ENCODE measurements around the gene S100A5. TPM values are rescaled to one million over a fixed set of nuclear protein-coding genes. Genes with fewer than 3 reads are reported as not detected.
A peak's percentile ranks its signal among the peaks of the same experiment; 100 is the strongest.
"Not testable (repeated sequence)": the region's sequence is repeated elsewhere in the genome, so short reads cannot be mapped to it uniquely, and the experiment has no call there.

The S100A5 gene
- total RNA-seq, 1 donor from 2014 or later: 2.6 TPM

DNA sequence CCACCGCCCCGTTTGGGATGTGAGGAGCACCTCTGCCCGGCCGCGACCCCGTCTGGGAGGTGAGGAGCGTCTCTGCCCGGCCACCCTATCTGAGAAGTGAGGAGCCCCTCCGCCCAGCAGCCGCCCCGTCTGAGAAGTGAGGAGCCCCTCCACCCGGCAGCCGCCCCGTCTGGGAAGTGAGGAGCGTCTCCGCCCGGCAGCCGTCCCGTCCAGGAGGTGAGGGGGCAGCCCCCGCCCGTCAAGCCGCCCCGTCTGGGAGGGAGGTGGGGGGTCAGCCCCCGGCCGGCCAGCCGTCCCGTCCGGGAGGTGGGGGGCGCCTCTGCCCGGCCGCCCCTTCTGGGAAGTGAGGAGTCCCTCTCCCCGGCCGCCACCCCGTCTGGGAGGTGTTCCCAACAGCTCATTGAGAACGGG, 34.4 kb upstream of the S100A5 start:
- Mint-ChIP-seq H3K27me3 (peaks cover 26% of the 10 kb centered on the region), H3K4me1 (peaks cover 27% of the 10 kb centered on the region)
- H3K4me3 Mint-ChIP-seq; DNase-seq; intact Hi-C loops (cut with micrococcal nuclease); H3K9me3 Mint-ChIP-seq; H3K36me3 Mint-ChIP-seq (ENCODE audit: low read depth); H3K27ac Mint-ChIP-seq: not testable (repeated sequence)

DNA sequence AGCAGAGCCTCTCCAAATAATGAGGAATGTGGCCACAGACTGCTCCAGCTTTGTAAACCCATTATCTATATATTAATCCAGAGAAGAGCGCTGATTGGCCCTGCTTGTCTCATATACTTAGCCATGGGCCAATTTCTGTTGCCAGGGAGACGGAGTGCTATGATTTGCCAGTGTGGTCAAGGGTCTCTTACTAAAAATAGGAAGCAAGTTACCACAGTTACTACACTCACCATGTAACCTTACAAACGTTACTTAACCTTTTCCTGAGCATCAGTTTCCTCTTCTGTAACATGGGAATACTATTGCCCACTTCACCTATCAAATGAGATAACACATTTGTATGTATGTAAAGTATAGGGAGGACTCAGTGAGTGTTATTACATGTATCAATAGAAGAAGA, 32.6 kb upstream of the S100A5 start:
- no peak overlapping the region for H3K27ac Mint-ChIP-seq
- no peaks in the 10 kb centered on the region for H3K9me3 Mint-ChIP-seq
- no peak for DNase-seq
- intact Hi-C loops (cut with micrococcal nuclease): loop anchor here (5.0 kb wide), 1 partner anchor 59 kb away; the partner anchor contains the start of gene CHTOP
- peaks cover 15% of the 10 kb centered on the region for H3K27me3 Mint-ChIP-seq
- H3K4me1 Mint-ChIP-seq: peaks cover 35% of the 10 kb centered on the region
- no peaks in the 10 kb centered on the region for H3K36me3 Mint-ChIP-seq (ENCODE audit: low read depth)
- peak overlapping the region; percentile 21 for H3K4me3 Mint-ChIP-seq

DNA sequence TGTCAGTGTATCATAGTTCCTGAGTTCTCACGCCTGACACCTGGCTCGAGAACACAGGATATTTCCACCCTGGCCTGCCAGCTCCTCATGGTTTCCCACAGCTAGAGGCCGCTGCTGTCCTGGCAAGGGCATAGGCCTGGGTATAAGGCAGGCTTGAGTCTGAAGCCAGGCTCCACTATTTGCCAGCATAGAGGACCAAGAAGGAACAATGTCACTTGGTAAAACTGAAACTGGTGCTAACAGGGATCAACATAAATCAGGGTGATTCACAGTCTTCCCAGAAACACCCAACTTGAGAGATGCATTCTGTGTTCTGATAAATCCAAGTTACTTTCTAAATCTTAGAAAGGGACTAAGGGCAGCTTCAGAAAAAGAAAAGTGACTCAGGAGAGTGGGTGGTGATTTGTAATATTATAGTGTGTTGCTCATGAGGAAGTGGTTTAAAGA, 31.9 kb upstream of the S100A5 start:
- H3K36me3 Mint-ChIP-seq (ENCODE audit: low read depth): no peaks in the 10 kb centered on the region
- peak overlapping the region; percentile 72 for H3K27ac Mint-ChIP-seq
- peaks cover 37% of the 10 kb centered on the region for H3K4me1 Mint-ChIP-seq
- no peaks in the 10 kb centered on the region for H3K9me3 Mint-ChIP-seq
- peak; percentile 84 for DNase-seq
- peaks cover 8% of the 10 kb centered on the region for H3K27me3 Mint-ChIP-seq
- no peak overlapping the region for H3K4me3 Mint-ChIP-seq
- intact Hi-C loops (cut with micrococcal nuclease): loop anchor here (1.0 to 5.0 kb wide), 3 partner anchors 45 to 99 kb away; partner anchors contain the start of gene CHTOP

- no peaks in the 10 kb centered on the region for H3K36me3 Mint-ChIP-seq (ENCODE audit: low read depth)
- no peak for DNase-seq
- H3K27ac Mint-ChIP-seq: peak overlapping the region; percentile 35
- no peak overlapping the region for H3K4me3 Mint-ChIP-seq
- H3K9me3 Mint-ChIP-seq: no peaks in the 10 kb centered on the region
- peaks cover 43% of the 10 kb centered on the region for H3K4me1 Mint-ChIP-seq
- intact Hi-C loops (cut with micrococcal nuclease): loop anchor here (1.0 to 5.0 kb wide), 3 partner anchors 46 to 100 kb away; partner anchors contain the start of gene CHTOP
- no peaks in the 10 kb centered on the region for H3K27me3 Mint-ChIP-seq
These were observed 31.0 kb upstream of the S100A5 start for GRCh38 chr1:153571706-153572105.

DNA sequence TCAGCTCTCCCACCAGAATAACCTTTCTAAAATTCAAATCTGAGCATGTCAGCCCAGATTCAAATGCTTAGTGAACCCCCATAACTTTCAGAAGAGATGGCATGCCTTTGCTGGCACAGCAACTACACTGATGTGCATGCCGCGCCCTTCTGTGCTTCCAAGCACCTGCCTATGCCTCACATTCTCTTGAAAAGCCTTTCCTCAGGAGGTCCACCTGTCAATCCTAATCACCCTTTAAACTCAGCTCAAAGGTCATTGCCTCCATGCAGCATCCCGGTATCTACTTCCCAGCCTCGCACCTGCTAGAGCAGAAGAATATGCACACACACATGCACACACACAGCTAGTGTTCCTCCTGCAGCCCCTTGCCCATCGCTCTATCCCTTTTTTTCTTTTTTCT, 30.1 kb upstream of the S100A5 start:
- Mint-ChIP-seq H3K9me3 (no peaks in the 10 kb centered on the region), H3K4me3 (no peak overlapping the region), H3K4me1 (peaks cover 49% of the 10 kb centered on the region), H3K27ac (no peak overlapping the region), H3K27me3 (no peaks in the 10 kb centered on the region), H3K36me3 (ENCODE audit: low read depth) (no peaks in the 10 kb centered on the region)
- intact Hi-C loops (cut with micrococcal nuclease): loop anchor here (5.0 kb wide), 1 partner anchor 61 kb away; the partner anchor contains the start of gene CHTOP
- DNase-seq: no peak

- intact Hi-C loops (cut with micrococcal nuclease): no loop called here
- Mint-ChIP-seq H3K4me1 (peaks cover 54% of the 10 kb centered on the region), H3K27ac (no peak overlapping the region)
These were observed 28.7 kb upstream of the S100A5 start for GRCh38 chr1:153569465-153569864.

GRCh38 chr1:153568367-153569099, 27.8 kb upstream of the S100A5 start:
- H3K27me3 Mint-ChIP-seq: no peaks in the 10 kb centered on the region
- H3K27ac Mint-ChIP-seq: peak overlapping the region; percentile 81
- peaks cover 54% of the 10 kb centered on the region for H3K4me1 Mint-ChIP-seq
- H3K4me3 Mint-ChIP-seq: peak overlapping the region; percentile 75
- peak; percentile 95 for DNase-seq
- intact Hi-C loops (cut with micrococcal nuclease): loop anchor here (1.0 kb wide), 4 partner anchors 23 to 57 kb away; partner anchors contain the start of gene S100A4
- H3K36me3 Mint-ChIP-seq (ENCODE audit: low read depth): no peaks in the 10 kb centered on the region
- H3K9me3 Mint-ChIP-seq: no peaks in the 10 kb centered on the region

More at GRCh38 chr1:153569465-153569864, 28.7 kb upstream of the S100A5 start:
- DNase-seq: no peak
- Mint-ChIP-seq H3K9me3 (no peaks in the 10 kb centered on the region), H3K36me3 (ENCODE audit: low read depth) (no peaks in the 10 kb centered on the region), H3K4me3 (peak overlapping the region; percentile 27), H3K27me3 (no peaks in the 10 kb centered on the region)

DNA sequence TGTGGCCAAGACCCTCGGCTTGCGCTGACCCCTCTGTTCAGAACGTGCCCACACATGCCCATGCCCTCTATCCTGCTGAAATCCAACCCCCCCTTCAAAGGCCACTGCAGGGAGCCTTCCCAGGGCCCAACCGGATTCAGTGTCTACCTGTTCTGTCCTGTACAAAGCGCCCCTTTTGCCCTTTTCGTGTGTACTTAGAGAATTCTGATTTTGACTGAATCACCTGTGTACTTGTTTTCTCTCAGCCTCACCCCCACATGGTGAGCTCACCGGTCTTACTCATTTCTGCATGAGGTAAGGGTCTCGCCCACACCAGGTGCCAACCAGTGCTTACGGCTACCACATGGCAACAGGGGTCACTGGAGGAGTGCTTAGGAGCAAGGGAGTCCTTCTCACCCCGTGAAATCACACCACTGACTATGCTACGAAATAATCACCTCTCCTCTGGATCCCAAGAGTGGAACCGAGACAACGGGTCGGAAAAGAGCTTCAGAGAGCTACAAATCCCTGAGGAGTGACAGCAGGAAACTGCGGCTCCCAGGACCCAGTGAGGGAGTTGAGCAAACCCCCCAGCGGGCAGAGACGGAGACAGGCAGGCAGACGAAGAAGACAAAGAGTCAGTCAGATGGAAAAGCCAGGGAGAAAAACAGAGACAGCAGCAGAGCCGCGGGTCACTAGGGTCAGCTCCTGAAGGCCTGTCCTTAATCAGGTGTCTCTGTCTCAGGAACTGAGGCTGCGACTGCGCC, 27.1 kb upstream of the S100A5 start:
- no peaks in the 10 kb centered on the region for H3K27me3 Mint-ChIP-seq
- no peaks in the 10 kb centered on the region for H3K9me3 Mint-ChIP-seq
- H3K4me3 Mint-ChIP-seq: peak overlapping the region; percentile 19
- H3K36me3 Mint-ChIP-seq (ENCODE audit: low read depth): no peaks in the 10 kb centered on the region
- H3K4me1 Mint-ChIP-seq: peaks cover 48% of the 10 kb centered on the region
- peak; percentile 67 for DNase-seq
- intact Hi-C loops (cut with micrococcal nuclease): loop anchor here (1.0 kb wide), 4 partner anchors 22 to 56 kb away; partner anchors contain the start of gene S100A4
- peak overlapping the region; percentile 87 for H3K27ac Mint-ChIP-seq

GRCh38 chr1:153566414-153567371, 26.0 kb upstream of the S100A5 start:
- H3K27me3 Mint-ChIP-seq: no peaks in the 10 kb centered on the region
- H3K9me3 Mint-ChIP-seq: no peaks in the 10 kb centered on the region
- peaks cover 41% of the 10 kb centered on the region for H3K4me1 Mint-ChIP-seq
- H3K36me3 Mint-ChIP-seq (ENCODE audit: low read depth): no peaks in the 10 kb centered on the region
- intact Hi-C loops (cut with micrococcal nuclease): no loop called here
- peak overlapping the region; percentile 63 for H3K4me3 Mint-ChIP-seq
- DNase-seq: peak; percentile 91
- peak overlapping the region; percentile 88 for H3K27ac Mint-ChIP-seq

GRCh38 chr1:153565529-153566374, 25.0 kb upstream of the S100A5 start, which contains the start of gene S100A2:
Gene S100A2 (minus strand): TSS chr1:153565844. CDS start chr1:153563877, 1,967 bp downstream.
- Mint-ChIP-seq H3K4me1 (peaks cover 38% of the 10 kb centered on the region), H3K27me3 (no peaks in the 10 kb centered on the region), H3K9me3 (no peaks in the 10 kb centered on the region), H3K36me3 (ENCODE audit: low read depth) (no peaks in the 10 kb centered on the region), H3K4me3 (peak within 1 kb of the TSS; percentile 71), H3K27ac (peak within 1 kb of the TSS; percentile 99)
- intact Hi-C loops (cut with micrococcal nuclease): no loop called here
- DNase-seq: peak; percentile 72

DNA sequence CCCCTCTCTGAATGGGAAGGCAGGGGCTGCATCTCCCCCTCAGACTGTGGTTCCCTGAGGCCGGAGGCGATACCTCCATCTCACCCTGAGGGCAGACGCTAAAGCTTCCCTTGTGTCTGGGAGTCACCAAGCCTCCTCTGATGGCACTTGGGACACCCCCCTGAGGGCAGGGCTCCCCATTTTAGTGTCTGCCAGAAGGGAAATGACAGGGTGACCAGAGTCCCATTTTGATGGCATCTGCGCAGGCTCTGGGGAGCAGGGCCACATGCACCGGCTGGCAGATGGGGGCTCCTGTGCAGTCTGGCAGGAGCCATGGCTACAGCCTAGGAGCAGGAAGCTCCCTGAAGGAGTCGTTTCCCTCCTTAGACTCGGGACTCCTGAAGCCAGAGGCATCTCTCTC, 23.3 kb upstream of the S100A5 start:
- no peaks in the 10 kb centered on the region for H3K36me3 Mint-ChIP-seq (ENCODE audit: low read depth)
- H3K9me3 Mint-ChIP-seq: no peaks in the 10 kb centered on the region
- H3K4me3 Mint-ChIP-seq: no peak overlapping the region
- H3K4me1 Mint-ChIP-seq: peaks cover 32% of the 10 kb centered on the region
- H3K27me3 Mint-ChIP-seq: no peaks in the 10 kb centered on the region
- intact Hi-C loops (cut with micrococcal nuclease): no loop called here
- no peak overlapping the region for H3K27ac Mint-ChIP-seq
- no peak for DNase-seq

GRCh38 chr1:153563483-153563901, 22.8 kb upstream of the S100A5 start:
- no peaks in the 10 kb centered on the region for H3K9me3 Mint-ChIP-seq
- intact Hi-C loops (cut with micrococcal nuclease): no loop called here
- H3K4me3 Mint-ChIP-seq: no peak overlapping the region
- no peak overlapping the region for H3K27ac Mint-ChIP-seq
- no peaks in the 10 kb centered on the region for H3K36me3 Mint-ChIP-seq (ENCODE audit: low read depth)
- H3K4me1 Mint-ChIP-seq: peaks cover 28% of the 10 kb centered on the region
- H3K27me3 Mint-ChIP-seq: no peaks in the 10 kb centered on the region
- no peak for DNase-seq
